Cardiac septum (tissue), 1 donor: ENCODE data around the gene CCDC191. TPM values are rescaled to one million over a fixed set of nuclear protein-coding genes. Genes with fewer than 3 reads are reported as not detected.

Experiments used
- DNase-seq: peaks from one replicate; pipeline ENCODE4 v3.0.0-alpha.2; 2020; ENCODE audit warnings: low spot score
- intact Hi-C: fragments of 100-400 bp; cut with DNase I; formaldehyde crosslinking; loops from one replicate; pipeline ENCODE4 v1.14.0; 2022
- total RNA-seq: library from RNA; stranded (reverse); fragmentation: NEBNext Ultra II Directional; extraction: Animal tissue kit (Norgen Biotek cat#: 25700); gene quantifications from one replicate; pipeline ENCODE4 v1.2.1, GENCODE V29; 2021
- donor health status: DM: no; HTN: no; CAD: no.

Gene CCDC191
- total RNA-seq, 1 donor from 2014 or later = 1.2 TPM

GRCh38 chr3:113979916-113980315 lies 76.4 kb downstream of the CCDC191 start:
- intact Hi-C loops = no loop called here
- no peak for DNase-seq

- intact Hi-C loops = no loop called here
Observed at GRCh38 chr3:113977822-113978221, 78.5 kb downstream of the CCDC191 start.

GRCh38 chr3:113968986-113969385 lies 87.3 kb downstream of the CCDC191 start:
- no peak for DNase-seq
- intact Hi-C loops = no loop called here

More at GRCh38 chr3:113977822-113978221, 78.5 kb downstream of the CCDC191 start:
- no peak for DNase-seq

GRCh38 chr3:113966172-113966571 lies 90.2 kb downstream of the CCDC191 start:
- intact Hi-C loops = no loop called here
- no peak for DNase-seq

- no peak for DNase-seq
- intact Hi-C loops = no loop called here
Observed at GRCh38 chr3:113963879-113964278, 92.4 kb downstream of the CCDC191 start.

- intact Hi-C loops = no loop called here
- DNase-seq = no peak
Observed at GRCh38 chr3:113954091-113954685, 102.1 kb downstream of the CCDC191 start.

GRCh38 chr3:113953677-113954076 lies 102.6 kb downstream of the CCDC191 start:
- DNase-seq = no peak
- intact Hi-C loops = no loop called here

- DNase-seq = no peak
- intact Hi-C loops = no loop called here
Observed at GRCh38 chr3:113952921-113953320, 103.4 kb downstream of the CCDC191 start.

- no peak for DNase-seq
- intact Hi-C loops = loop anchor here (5.0 kb wide), 1 partner anchor 436 kb away; no protein-coding TSS in a partner anchor
Observed at GRCh38 chr3:113948015-113948917, 108.1 kb downstream of the CCDC191 start.

- peak; percentile 85 for DNase-seq
- intact Hi-C loops = loop anchor here (5.0 kb wide), 1 partner anchor 435 kb away; no protein-coding TSS in a partner anchor
Observed at GRCh38 chr3:113947372-113948014, 108.8 kb downstream of the CCDC191 start, which contains the start of gene ZDHHC23. TSS of gene ZDHHC23 (plus strand) at chr3:113948013. CDS start at chr3:113948803, 790 bp downstream.

- no peak for DNase-seq
- intact Hi-C loops = loop anchor here (5.0 kb wide), 1 partner anchor 435 kb away; no protein-coding TSS in a partner anchor
Observed at GRCh38 chr3:113946831-113947230, 109.5 kb downstream of the CCDC191 start.

- DNase-seq = no peak
- intact Hi-C loops = no loop called here
Observed at GRCh38 chr3:113927556-113927955, 128.8 kb downstream of the CCDC191 start.

- no peak for DNase-seq
- intact Hi-C loops = loop anchor here (5.0 to 10.0 kb wide), 2 partner anchors 77 to 180 kb away; partner anchors contain the start of gene GRAMD1C
Observed at GRCh38 chr3:113914646-113915045, 141.7 kb downstream of the CCDC191 start.

Other genes starting within 250 kb of the CCDC191 start
- 0.70 TPM for gene GRAMD1C, start 217.7 kb downstream of the CCDC191 start, total RNA-seq
- gene ZDHHC23, start 108.5 kb downstream of the CCDC191 start, total RNA-seq = 2.9 TPM
- 6.5 TPM for gene QTRT2, start 211 bp upstream of the CCDC191 start, total RNA-seq
- gene DRD3, start 122.5 kb upstream of the CCDC191 start, total RNA-seq = not detected
- gene ZNF80, start 181.1 kb upstream of the CCDC191 start, total RNA-seq = not detected
- 0.32 TPM for gene TIGIT, start 237.5 kb upstream of the CCDC191 start, total RNA-seq